OCI-LY7 (cell line): Measurements from ENCODE around the gene TNS1. TPM values are rescaled to one million over a fixed set of nuclear protein-coding genes. Genes with fewer than 3 reads are reported as not detected.

ENCODE experiments used
- BruUV-seq: library from RNA; stranded (reverse); fragments of 400-500 nt; replicated peaks from 2 replicates; lab custom pipeline; 2021; lab: Mats Ljungman, UMichigan
- CTCF ChIA-PET: fragments of 300-600 bp; sonication (Branson Sonifier 250); formaldehyde crosslinking; loops from one replicate; lab custom pipeline; 2022; ENCODE audit warnings: antibody characterized with exemption; ENCODE audit not compliant: unreplicated experiment; lab: Charles Lee
- POLR2A ChIA-PET: fragments of 300-600 bp; sonication (Branson Sonifier 250); formaldehyde crosslinking; loops from one replicate; lab custom pipeline; 2022; ENCODE audit warnings: antibody characterized with exemption; lab: Charles Lee
- DNase-seq: peaks from one replicate; pipeline ENCODE4 v3.0.0-alpha.2; 2015; ENCODE audit warnings: low spot score
- H2AFZ ChIP-seq: fragments of 200-600 bp; sonication (generic), shearing (Covaris generic); 2 replicates; pipeline ENCODE4 v1.6.1; 2014; ENCODE audit warnings: mild to moderate bottlenecking, antibody characterized with exemption, low read length, moderate library complexity
- H3K27ac ChIP-seq: fragments of 200-600 bp; sonication (generic); 2 replicates; pipeline ENCODE4 v1.5.1; 2014; ENCODE audit warnings: mixed run types, low read depth, mild to moderate bottlenecking, moderate library complexity, low read length, inconsistent platforms; ENCODE audit not compliant: poor library complexity, severe bottlenecking
- H3K36me3 ChIP-seq: fragments of 200-600 bp; sonication (generic); 2 replicates; pipeline ENCODE4 v1.6.1; 2014; ENCODE audit warnings: mild to moderate bottlenecking, antibody characterized with exemption, low read length, moderate library complexity, mixed read lengths; ENCODE audit not compliant: insufficient read depth
- H3K4me1 ChIP-seq: fragments of 200-600 bp; sonication (generic); 2 replicates; pipeline ENCODE4 v1.5.1; 2014; ENCODE audit warnings: mild to moderate bottlenecking, low read length; ENCODE audit not compliant: insufficient read depth, poor library complexity, severe bottlenecking
- H3K4me2 ChIP-seq: fragments of 200-600 bp; sonication (generic); 2 replicates; pipeline ENCODE4 v1.6.1; 2014; ENCODE audit warnings: mild to moderate bottlenecking, low read length
- H3K4me3 ChIP-seq: fragments of 200-600 bp; sonication (generic); 2 replicates; pipeline ENCODE4 v1.5.1; 2014; ENCODE audit warnings: mild to moderate bottlenecking, low read depth, low read length; ENCODE audit not compliant: poor library complexity, severe bottlenecking
- H3K79me2 ChIP-seq: fragments of 200-600 bp; sonication (generic); 2 replicates; pipeline ENCODE4 v1.6.1; 2016; ENCODE audit warnings: low read depth, mild to moderate bottlenecking, low read length, moderate library complexity, mixed read lengths; ENCODE audit not compliant: insufficient read depth
- H3K9me2 ChIP-seq: fragments of 200-600 bp; sonication (generic); 2 replicates; pipeline ENCODE4 v1.6.1; 2016; ENCODE audit warnings: mild to moderate bottlenecking, low read length, mixed read lengths; ENCODE audit not compliant: insufficient read depth
- H3K9me3 ChIP-seq: fragments of 200-600 bp; sonication (generic); 2 replicates; pipeline ENCODE4 v1.6.1; 2014; ENCODE audit warnings: mild to moderate bottlenecking, mixed run types, low read length, mixed read lengths
- H4K20me1 ChIP-seq: fragments of 200-600 bp; sonication (generic); 2 replicates; pipeline ENCODE4 v1.6.1; 2014; ENCODE audit warnings: mild to moderate bottlenecking, antibody characterized with exemption, low read length, moderate library complexity, mixed read lengths; ENCODE audit not compliant: insufficient read depth
- EZH2phosphoT487 ChIP-seq: fragments of 200-600 bp; sonication (generic); IDR thresholded peaks from 2 replicates; pipeline ENCODE4 v1.6.1; 2018; ENCODE audit warnings: low read depth, borderline replicate concordance, mild to moderate bottlenecking, mixed run types, antibody characterized with exemption, low read length, moderate library complexity, mixed read lengths
- intact Hi-C: fragments of 100-400 bp; cut with micrococcal nuclease; formaldehyde crosslinking; loops from one replicate; pipeline ENCODE4 v1.10.0; 2022; ENCODE audit not compliant: unreplicated experiment
- total RNA-seq, 2 experiments: library from RNA; depleted of rRNA in 1 of 2; stranded (reverse); fragments of >200 nt in 1 of 2; shearing (Covaris generic) in 1 of 2; gene quantifications; 2 replicates each; pipeline ENCODE4 v1.2.3, GENCODE V29; 2014 to 2022
- TF ChIP-seq, protein P1 (sequence below): fragments of 200-600 bp; sonication (generic); conservative IDR thresholded peaks from 2 replicates; pipeline ENCODE4 v1.5.1; 2014; ENCODE audit warnings: mild to moderate bottlenecking, antibody characterized with exemption, low read length, moderate library complexity, mixed read lengths

Gene TNS1
- total RNA-seq, 2 experiments from 2014 or later = not detected

GRCh38 chr2:217944923-217945322, 57.9 kb downstream of the TNS1 start:
- Histone ChIP-seq H3K4me3 (no peak overlapping the region), H3K27ac (no peak overlapping the region), H3K9me2 (no peaks in the 10 kb centered on the region), H3K4me2 (no peak overlapping the region), H2AFZ (no peak overlapping the region), H3K79me2 (no peaks in the 10 kb centered on the region), H3K36me3 (no peaks in the 10 kb centered on the region), H3K4me1 (no peaks in the 10 kb centered on the region), H3K9me3 (no peaks in the 10 kb centered on the region), H4K20me1 (no peaks in the 10 kb centered on the region)
- ChIA-PET POLR2A (no interaction called here), CTCF (no interaction called here)
- no peak for TF ChIP-seq EZH2phosphoT487
- TF ChIP-seq, protein P1, sequence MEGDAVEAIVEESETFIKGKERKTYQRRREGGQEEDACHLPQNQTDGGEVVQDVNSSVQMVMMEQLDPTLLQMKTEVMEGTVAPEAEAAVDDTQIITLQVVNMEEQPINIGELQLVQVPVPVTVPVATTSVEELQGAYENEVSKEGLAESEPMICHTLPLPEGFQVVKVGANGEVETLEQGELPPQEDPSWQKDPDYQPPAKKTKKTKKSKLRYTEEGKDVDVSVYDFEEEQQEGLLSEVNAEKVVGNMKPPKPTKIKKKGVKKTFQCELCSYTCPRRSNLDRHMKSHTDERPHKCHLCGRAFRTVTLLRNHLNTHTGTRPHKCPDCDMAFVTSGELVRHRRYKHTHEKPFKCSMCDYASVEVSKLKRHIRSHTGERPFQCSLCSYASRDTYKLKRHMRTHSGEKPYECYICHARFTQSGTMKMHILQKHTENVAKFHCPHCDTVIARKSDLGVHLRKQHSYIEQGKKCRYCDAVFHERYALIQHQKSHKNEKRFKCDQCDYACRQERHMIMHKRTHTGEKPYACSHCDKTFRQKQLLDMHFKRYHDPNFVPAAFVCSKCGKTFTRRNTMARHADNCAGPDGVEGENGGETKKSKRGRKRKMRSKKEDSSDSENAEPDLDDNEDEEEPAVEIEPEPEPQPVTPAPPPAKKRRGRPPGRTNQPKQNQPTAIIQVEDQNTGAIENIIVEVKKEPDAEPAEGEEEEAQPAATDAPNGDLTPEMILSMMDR = no peak
- DNase-seq = no peak
- BruUV-seq = no TSS peak
- intact Hi-C loops = no loop called here

- POLR2A ChIA-PET = interaction anchor here (0.7 kb wide), 1 partner anchor 210 kb away, joined by 5 read pairs; no protein-coding TSS in a partner anchor
- H3K4me1 ChIP-seq = no peaks in the 10 kb centered on the region
- H3K27ac ChIP-seq = no peak overlapping the region
- no peaks in the 10 kb centered on the region for H3K79me2 ChIP-seq
- CTCF ChIA-PET = interaction anchor here (0.6 to 1.4 kb wide), 2 partner anchors 125 to 1976 kb away, joined by 4 read pairs; no protein-coding TSS in a partner anchor
- no peaks in the 10 kb centered on the region for H3K9me3 ChIP-seq
- no TSS peak for BruUV-seq
- DNase-seq = no peak
- H2AFZ ChIP-seq = no peak overlapping the region
- TF ChIP-seq EZH2phosphoT487 = no peak
- TF ChIP-seq, protein P1 = no peak
- H3K4me2 ChIP-seq = no peak overlapping the region
- H4K20me1 ChIP-seq = no peaks in the 10 kb centered on the region
- H3K4me3 ChIP-seq = no peak overlapping the region
- intact Hi-C loops = no loop called here
- no peaks in the 10 kb centered on the region for H3K9me2 ChIP-seq
- no peaks in the 10 kb centered on the region for H3K36me3 ChIP-seq
Measured at GRCh38 chr2:217944366-217944765, 58.4 kb downstream of the TNS1 start.
